Renal cortical epithelial cell (primary cell): Measurements from ENCODE around the gene TERB2. TPM values are rescaled to one million over a fixed set of nuclear protein-coding genes. Genes with fewer than 3 reads are reported as not detected.
"Not testable (repeated sequence)": the region's sequence is repeated elsewhere in the genome, so short reads cannot be mapped to it uniquely, and the experiment has no call there.

Experiments used
- DNase-seq: peaks from one replicate; pipeline ENCODE4 v3.0.0-alpha.2; 2011; ENCODE audit warnings: low read depth
- total RNA-seq: library from RNA; depleted of rRNA; stranded (reverse); fragments of >200 nt; gene quantifications from 2 replicates; pipeline ENCODE4 v1.2.3, GENCODE V29; 2014

The TERB2 gene
- total RNA-seq, 1 donor from 2014 or later, result not detected

- peak; percentile 71 for DNase-seq
Observed at GRCh38 chr15:45003731-45004410, 47.4 kb downstream of the TERB2 start.

GRCh38 chr15:45004590-45005175 is 48.2 kb downstream of the TERB2 start:
- not testable (repeated sequence) for DNase-seq

GRCh38 chr15:45009046-45009445 is 52.6 kb downstream of the TERB2 start:
- DNase-seq, result no peak

GRCh38 chr15:45015114-45015513 is 58.6 kb downstream of the TERB2 start:
- DNase-seq, result not testable (repeated sequence)

GRCh38 chr15:45020222-45020900 is 63.9 kb downstream of the TERB2 start:
- DNase-seq, result not testable (repeated sequence)

GRCh38 chr15:45020901-45021259 is 64.4 kb downstream of the TERB2 start:
- not testable (repeated sequence) for DNase-seq

- DNase-seq, result no peak
Observed at GRCh38 chr15:45021348-45021747, 64.9 kb downstream of the TERB2 start.

- peak; percentile 63 for DNase-seq
Observed at GRCh38 chr15:45022871-45023658, 66.6 kb downstream of the TERB2 start, which contains the start of gene SORD. Gene SORD (plus strand): TSS chr15:45023195. CDS start chr15:45023284, 89 bp downstream.

- no peak for DNase-seq
Observed at GRCh38 chr15:45023659-45024225, 67.3 kb downstream of the TERB2 start.

- DNase-seq, result not testable (repeated sequence)
Observed at GRCh38 chr15:45024649-45025048, 68.2 kb downstream of the TERB2 start.

GRCh38 chr15:45025627-45026026 is 69.1 kb downstream of the TERB2 start:
- DNase-seq, result not testable (repeated sequence)

GRCh38 chr15:45026651-45027190 is 70.2 kb downstream of the TERB2 start:
- peak; percentile 52 for DNase-seq

GRCh38 chr15:45027220-45027619 is 70.7 kb downstream of the TERB2 start:
- no peak for DNase-seq

Other genes starting within 250 kb of the TERB2 start
- not detected in 2 replicates for gene PATL2, start 245.4 kb upstream of the TERB2 start, total RNA-seq
- 2,364 and 3,472 TPM in 2 replicates for gene B2M, start 245.2 kb upstream of the TERB2 start, total RNA-seq
- gene TRIM69, start 220.2 kb upstream of the TERB2 start, total RNA-seq, result 17.0 and 26.5 TPM in 2 replicates
- gene SORD, start 66.5 kb downstream of the TERB2 start, total RNA-seq, result 19.1 and 25.2 TPM in 2 replicates
- 0.05 TPM in 1 of 2 replicates, not detected in the other for gene DUOX2, start 157.5 kb downstream of the TERB2 start, total RNA-seq
- gene DUOXA2, start 157.6 kb downstream of the TERB2 start, total RNA-seq, result not detected in 2 replicates
- gene DUOXA1, start 173.2 kb downstream of the TERB2 start, total RNA-seq, result not detected in 2 replicates
- gene DUOX1, start 173.3 kb downstream of the TERB2 start, total RNA-seq, result 0.35 and 0.50 TPM in 2 replicates
- 0.17 and 2.9 TPM in 2 replicates for gene SHF, start 231.3 kb downstream of the TERB2 start, total RNA-seq